HG02852 (cell line): ENCODE results near the gene BICRA.
"Not testable (repeated sequence)": the region's sequence is repeated elsewhere in the genome, so short reads cannot be mapped to it uniquely, and the experiment has no call there.

Source experiments
- ATAC-seq: cut with Tn5 transposase; IDR thresholded peaks from one replicate; pipeline ENCODE4 v1.9.1; 2021; ENCODE audit warnings: mild to moderate bottlenecking, moderate library complexity; ENCODE audit not compliant: unreplicated experiment

BICRA gene

DNA sequence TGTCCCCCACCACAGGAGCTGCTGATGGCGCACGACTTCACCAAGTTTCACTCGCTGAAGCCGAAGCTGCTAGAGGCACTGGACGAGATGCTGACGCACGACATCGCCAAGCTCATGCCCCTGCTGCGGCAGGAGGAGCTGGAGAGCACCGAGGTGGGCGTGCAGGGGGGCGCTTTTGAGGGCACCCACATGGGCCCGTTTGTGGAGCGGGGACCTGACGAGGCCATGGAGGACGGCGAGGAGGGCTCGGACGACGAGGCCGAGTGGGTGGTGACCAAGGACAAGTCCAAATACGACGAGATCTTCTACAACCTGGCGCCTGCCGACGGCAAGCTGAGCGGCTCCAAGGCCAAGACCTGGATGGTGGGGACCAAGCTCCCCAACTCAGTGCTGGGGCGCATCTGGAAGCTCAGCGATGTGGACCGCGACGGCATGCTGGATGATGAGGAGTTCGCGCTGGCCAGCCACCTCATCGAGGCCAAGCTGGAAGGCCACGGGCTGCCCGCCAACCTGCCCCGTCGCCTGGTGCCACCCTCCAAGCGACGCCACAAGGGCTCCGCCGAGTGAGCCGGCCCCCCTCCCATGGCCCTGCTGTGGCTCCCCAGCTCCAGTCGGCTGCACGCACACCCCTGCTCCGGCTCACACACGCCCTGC lies 132.1 kb downstream of the BICRA start:
- ATAC-seq: no peak

GRCh38 chr19:47741544-47742140 lies 132.7 kb downstream of the BICRA start:
- no peak for ATAC-seq

- ATAC-seq: no peak
Measured at GRCh38 chr19:47742634-47743033, 133.7 kb downstream of the BICRA start.

GRCh38 chr19:47745010-47745901 lies 136.3 kb downstream of the BICRA start, which contains the start of gene NOP53:
TSS of gene NOP53 (plus strand) at chr19:47745546. CDS start at chr19:47745560, 14 bp downstream.
- ATAC-seq: peak; percentile 66

- ATAC-seq: not testable (repeated sequence)
Measured at GRCh38 chr19:47746129-47746528, 137.2 kb downstream of the BICRA start.

DNA sequence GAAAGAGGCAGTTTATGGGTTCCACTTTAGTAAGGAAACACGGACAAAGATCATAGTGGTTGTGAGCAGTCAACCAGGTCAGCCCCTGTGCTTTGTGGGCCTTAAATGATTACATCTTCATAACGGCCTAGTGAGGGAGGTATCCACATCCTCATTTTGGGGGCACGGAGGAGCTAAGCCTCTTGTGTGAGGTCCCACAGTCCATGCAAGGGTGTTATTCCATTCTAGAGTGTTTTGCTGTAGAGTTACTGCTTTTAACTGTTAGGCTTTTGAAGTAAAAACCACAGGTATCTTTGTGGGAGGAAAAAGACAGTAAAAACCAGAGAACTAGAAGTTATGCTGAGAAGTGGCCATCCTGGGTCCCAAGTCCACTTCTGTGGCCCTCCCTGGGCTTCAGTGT lies 140.4 kb downstream of the BICRA start:
- no peak for ATAC-seq

GRCh38 chr19:47750752-47751151 lies 141.8 kb downstream of the BICRA start:
- ATAC-seq: no peak

DNA sequence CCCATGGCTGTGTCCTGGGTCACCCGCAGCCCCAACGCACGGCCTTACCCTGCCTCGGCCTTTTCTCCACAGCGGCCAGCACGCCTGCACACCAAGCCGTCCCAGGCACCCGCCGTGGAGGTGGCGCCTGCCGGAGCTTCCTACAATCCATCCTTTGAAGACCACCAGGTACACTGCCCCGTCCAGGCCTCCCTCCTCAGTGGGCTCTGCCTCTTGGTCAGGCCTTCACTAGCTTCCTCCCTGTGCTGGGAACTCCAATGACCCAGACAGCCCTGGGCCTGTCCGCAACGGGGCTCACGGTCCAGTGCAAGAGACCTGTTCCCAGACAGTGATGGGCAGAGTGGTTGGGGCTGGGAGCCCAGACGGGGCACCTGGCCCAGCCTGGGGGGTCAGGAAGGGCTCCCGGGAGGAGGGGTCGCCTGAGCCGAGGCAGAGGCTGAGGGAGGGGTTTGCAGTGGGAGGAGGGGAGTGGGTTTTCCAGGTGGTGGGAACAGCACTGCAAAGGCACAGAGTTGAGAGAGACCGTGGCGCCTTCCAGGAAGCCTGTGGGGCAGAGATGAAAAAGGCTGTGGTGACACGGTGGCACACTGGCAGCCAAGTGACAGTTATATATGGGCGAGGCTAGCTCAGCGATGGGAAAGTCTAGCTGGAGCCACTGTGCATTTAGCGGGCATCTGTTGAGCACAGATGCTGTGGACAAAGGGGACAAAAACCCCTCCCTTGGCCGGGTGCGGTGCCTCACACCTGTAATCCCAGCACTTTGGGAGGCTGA lies 143.7 kb downstream of the BICRA start:
- no peak for ATAC-seq
